Sigmoid colon (tissue), 7 donors: Measurements from ENCODE around the gene ATXN1. TPM values are rescaled to one million over a fixed set of nuclear protein-coding genes. Genes with fewer than 3 reads are reported as not detected.

Experiments
- DNase-seq: peaks from one replicate; pipeline ENCODE4 v3.0.0-alpha.2; 2019
- H3K27ac ChIP-seq, 4 donors: fragments of 200-600 bp; sonication (generic); one replicate each; pipeline ENCODE4 v1.5.1; 2016 to 2019; ENCODE audit warnings: mild to moderate bottlenecking in 1 of 4
- H3K27me3 ChIP-seq, 3 donors: fragments of 200-600 bp; sonication (generic); one replicate each; pipeline ENCODE4 v1.5.1; 2019; ENCODE audit warnings: mild to moderate bottlenecking in 1 of 3
- H3K36me3 ChIP-seq, 4 donors: fragments of 200-600 bp; sonication (generic); one replicate each; pipeline ENCODE4 v1.5.1; 2016 to 2019
- H3K4me1 ChIP-seq, 4 donors: fragments of 200-600 bp; sonication (generic); one replicate each; pipeline ENCODE4 v1.5.1; 2017 to 2019
- H3K4me3 ChIP-seq, 4 donors: fragments of 200-600 bp; sonication (generic); one replicate each; pipeline ENCODE4 v1.5.1; 2017 to 2019; ENCODE audit warnings: mild to moderate bottlenecking in 2 of 4, moderate library complexity in 1 of 4
- H3K9me3 ChIP-seq, 4 donors: fragments of 200-600 bp in 3 of 4; sonication (generic) in 3 of 4; one replicate each; pipeline versions ENCODE4 v1.5.1 to v1.6.1; 2013 to 2019
- CTCF ChIP-seq, 4 experiments: fragments of 450-650 bp in 3 of 4; fragments of 200-600 bp in 1 of 4; IDR thresholded peaks; one replicate each; pipeline ENCODE4 v1.5.1; 2016 to 2019; ENCODE audit warnings: antibody characterized with exemption in 4 of 4, mild to moderate bottlenecking in 3 of 4, moderate library complexity in 2 of 4
- EP300 ChIP-seq, 4 donors: sonication (generic); formaldehyde crosslinking; IDR thresholded peaks; one replicate each; pipeline ENCODE4 v1.6.1; 2017; ENCODE audit warnings: antibody characterized with exemption in 4 of 4
- POLR2A ChIP-seq, 2 donors: fragments of 450-650 bp; IDR thresholded peaks; one replicate each; pipeline ENCODE4 v1.6.1; 2016; ENCODE audit warnings: antibody characterized with exemption in 2 of 2, mild to moderate bottlenecking in 2 of 2, moderate library complexity in 2 of 2
- POLR2AphosphoS5 ChIP-seq, 4 donors: sonication (generic); formaldehyde crosslinking; IDR thresholded peaks; one replicate each; pipeline ENCODE4 v1.6.1; 2017; ENCODE audit warnings: antibody characterized with exemption in 4 of 4
- WGBS, 2 donors: extraction: QIAGEN DNeasy Blood & Tissue Kit; methylation state at CpG; one replicate each; pipeline ENCODE4 v1.1.7; 2013; 5-methylcytosine and 5-hydroxymethylcytosine counted together
- intact Hi-C: fragments of 100-400 bp; cut with DNase I; formaldehyde crosslinking; loops from one replicate; pipeline ENCODE4 v1.15.1; 2023
- polyA plus RNA-seq, 3 donors: library from polyadenylated mRNA; stranded (reverse); fragments of 200-250 nt; gene quantifications; one replicate each; pipeline ENCODE4 v1.2.3, GENCODE V29; 2013
- total RNA-seq, 4 donors: library from RNA; depleted of rRNA; stranded (reverse); fragments of >200 nt; gene quantifications; one replicate each; pipeline ENCODE4 v1.1.0, GENCODE V29; 2016
- donor health status: healthy with polysubstance abuse.
- donor health status: Bipolar disorder and iron deficiency.
- donor health status: healthy.

The ATXN1 gene
- total and polyA plus RNA-seq, 7 donors = 4.8 to 95.3 (median 37.7) TPM

DNA sequence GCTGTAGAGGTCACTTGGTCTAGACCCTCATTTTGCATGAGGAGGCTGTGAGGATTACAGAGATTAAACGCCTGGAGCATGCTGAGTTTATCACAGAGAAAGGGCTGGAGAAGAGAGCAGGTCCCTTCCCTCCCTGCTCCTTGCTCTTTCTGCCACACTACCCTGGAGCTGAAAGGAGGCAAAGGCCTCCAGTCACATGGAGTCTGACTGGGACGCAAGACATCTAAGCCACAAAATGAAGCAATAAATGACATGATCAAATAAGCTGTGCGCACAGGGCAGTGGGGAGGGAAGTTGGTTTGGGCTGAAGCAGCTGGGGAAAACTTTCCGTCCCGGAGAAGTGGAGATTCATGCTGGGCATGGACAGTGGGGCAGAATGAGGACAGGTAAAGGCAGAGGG is 33.3 kb downstream of the ATXN1 start:
- peak in 1 of 4 donors; percentile 20 for TF ChIP-seq POLR2AphosphoS5 (IDR thresholded peaks at IDR 0.05)
- no peak for TF ChIP-seq EP300 (IDR thresholded peaks at IDR 0.05)
- TF ChIP-seq POLR2A (IDR thresholded peaks at IDR 0.05) = no peak
- H3K27ac ChIP-seq = peak overlapping the region in 3 of 4 donors; percentile 52 to 68 (median 58)
- H3K36me3 ChIP-seq = no peaks in the 10 kb centered on the region
- DNase-seq = no peak
- no peaks in the 10 kb centered on the region for H3K27me3 ChIP-seq
- H3K4me3 ChIP-seq = no peak overlapping the region
- H3K4me1 ChIP-seq = peaks cover 0 to 86% (median 70%) of the 10 kb centered on the region in 4 donors
- 62 to 82% methylated on average over 5 of the region's 5 CpGs for WGBS, 2 donors
- H3K9me3 ChIP-seq = no peaks in the 10 kb centered on the region
- intact Hi-C loops = no loop called here

- H3K4me3 ChIP-seq = peak overlapping the region in 2 of 4 donors; percentile 2 to 27
Measured at GRCh38 chr6:16725145-16725864, 36.0 kb downstream of the ATXN1 start.

DNA sequence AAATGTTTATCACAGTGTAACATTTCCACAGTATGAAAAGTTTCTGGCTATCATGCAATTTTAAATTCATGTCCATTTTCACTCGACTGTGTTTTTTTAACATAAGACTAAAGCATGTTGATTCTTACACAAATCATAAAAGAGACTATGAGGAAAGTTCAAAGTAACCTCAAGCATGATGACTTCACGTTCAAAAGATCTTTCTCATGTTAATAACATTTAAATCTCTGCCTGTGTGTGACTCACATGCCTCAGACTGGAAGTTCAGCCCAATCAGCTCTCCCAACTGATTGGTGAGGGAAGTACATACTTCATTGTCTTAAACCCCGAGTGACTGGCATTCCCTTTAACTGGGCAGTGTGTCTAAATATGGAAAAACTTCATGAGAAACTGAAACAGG is 37.4 kb downstream of the ATXN1 start:
- peak overlapping the region in 3 of 4 donors; percentile 58 to 73 (median 72) for H3K27ac ChIP-seq
- H3K4me1 ChIP-seq = peaks cover 0 to 78% (median 65%) of the 10 kb centered on the region in 4 donors
- peak in 2 of 4 donors; percentile 28 to 52 for TF ChIP-seq POLR2AphosphoS5 (IDR thresholded peaks at IDR 0.05)
- TF ChIP-seq CTCF (IDR thresholded peaks at IDR 0.05) = no peak
- no peak for TF ChIP-seq POLR2A (IDR thresholded peaks at IDR 0.05)
- no peak for TF ChIP-seq EP300 (IDR thresholded peaks at IDR 0.05)
- no peak overlapping the region for H3K4me3 ChIP-seq
- H3K27me3 ChIP-seq = no peaks in the 10 kb centered on the region
- intact Hi-C loops = no loop called here
- WGBS, 2 donors = 5 to 25% methylated on average over 3 of the region's 3 CpGs
- DNase-seq = no peak
- no peaks in the 10 kb centered on the region for H3K36me3 ChIP-seq
- no peaks in the 10 kb centered on the region for H3K9me3 ChIP-seq

More at GRCh38 chr6:16725145-16725864, 36.0 kb downstream of the ATXN1 start:
- Histone ChIP-seq H3K4me1 (peaks cover 0 to 76% (median 65%) of the 10 kb centered on the region in 4 donors), H3K9me3 (no peaks in the 10 kb centered on the region), H3K36me3 (no peaks in the 10 kb centered on the region), H3K27ac (peak overlapping the region; percentile 57 to 73 (median 65)), H3K27me3 (no peaks in the 10 kb centered on the region)
- 78 to 79% methylated on average over 7 of the region's 7 CpGs for WGBS, 2 donors
- no peak for DNase-seq
- intact Hi-C loops = no loop called here
- TF ChIP-seq POLR2A (IDR thresholded peaks at IDR 0.05) = no peak
- TF ChIP-seq POLR2AphosphoS5 (IDR thresholded peaks at IDR 0.05) = peak in 2 of 4 donors; percentile 10 to 25

DNA sequence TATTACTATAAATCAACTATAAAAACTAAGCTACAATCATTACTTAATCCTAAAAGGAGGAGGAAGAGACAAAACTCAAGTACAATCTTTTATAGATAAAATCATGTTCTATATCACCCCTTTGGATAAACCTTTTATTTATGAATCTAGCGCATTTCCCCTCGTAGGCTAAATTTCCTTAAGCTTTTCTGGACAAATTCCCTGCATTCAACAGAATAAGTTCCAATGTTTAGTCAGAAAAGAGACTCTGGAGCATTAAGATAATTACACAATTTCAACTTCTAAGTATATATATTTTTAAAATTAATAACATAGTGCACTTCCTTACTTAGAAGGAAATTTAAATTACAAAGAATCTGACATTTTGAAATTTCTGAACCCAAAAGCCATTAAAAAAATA is 37.9 kb downstream of the ATXN1 start:
- peaks cover 0 to 78% (median 65%) of the 10 kb centered on the region in 4 donors for H3K4me1 ChIP-seq
- H3K36me3 ChIP-seq = no peaks in the 10 kb centered on the region
- intact Hi-C loops = no loop called here
- no peaks in the 10 kb centered on the region for H3K9me3 ChIP-seq
- H3K4me3 ChIP-seq = no peak overlapping the region
- peak overlapping the region in 3 of 4 donors; percentile 58 to 73 (median 72) for H3K27ac ChIP-seq
- TF ChIP-seq CTCF (IDR thresholded peaks at IDR 0.05) (no peak), EP300 (IDR thresholded peaks at IDR 0.05) (no peak), POLR2AphosphoS5 (IDR thresholded peaks at IDR 0.05) (no peak), POLR2A (IDR thresholded peaks at IDR 0.05) (no peak)
- no peak for DNase-seq
- 86 to 87% methylated on average over 2 of the region's 2 CpGs for WGBS, 2 donors
- H3K27me3 ChIP-seq = no peaks in the 10 kb centered on the region

- peak overlapping the region in 3 of 4 donors; percentile 58 to 73 (median 72) for H3K27ac ChIP-seq
Measured at GRCh38 chr6:16722630-16723029, 38.6 kb downstream of the ATXN1 start.

More at GRCh38 chr6:16722630-16723029, 38.6 kb downstream of the ATXN1 start:
- no peaks in the 10 kb centered on the region for H3K9me3 ChIP-seq
- no peak overlapping the region for H3K4me3 ChIP-seq
- TF ChIP-seq POLR2A (IDR thresholded peaks at IDR 0.05) (no peak), CTCF (IDR thresholded peaks at IDR 0.05) (no peak), EP300 (IDR thresholded peaks at IDR 0.05) (no peak)
- no peaks in the 10 kb centered on the region for H3K36me3 ChIP-seq
- DNase-seq = no peak
- H3K4me1 ChIP-seq = peaks cover 0 to 79% (median 70%) of the 10 kb centered on the region in 4 donors
- no peaks in the 10 kb centered on the region for H3K27me3 ChIP-seq
- WGBS, 2 donors = 66 to 75% methylated on average over 3 of the region's 3 CpGs
- intact Hi-C loops = no loop called here
